ENCODE data around the gene PITPNM3.

PITPNM3 gene

DNA sequence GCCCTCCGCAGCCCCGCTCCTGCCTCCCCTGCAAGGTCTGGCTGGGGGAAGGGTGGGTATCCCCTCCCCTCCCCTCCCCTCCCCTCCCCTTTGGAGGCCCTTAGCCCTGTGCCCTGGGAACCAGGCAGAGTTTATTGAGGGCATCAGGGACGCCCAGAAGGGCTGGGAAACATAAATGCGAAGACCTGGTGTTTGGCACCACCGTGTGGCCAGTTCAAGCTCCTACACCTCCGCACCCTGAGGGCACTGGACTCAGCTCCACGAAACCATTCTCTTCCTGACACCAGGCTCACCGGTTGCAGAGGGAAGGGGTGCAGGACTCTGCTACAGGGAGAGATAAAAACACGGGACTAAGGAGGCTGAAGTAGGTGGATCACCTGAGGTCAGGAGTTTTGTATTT, 120.4 kb downstream of the PITPNM3 start:
- peak; percentile 14 to 65 for DNase-seq

GRCh38 chr17:6435051-6435450, 121.3 kb downstream of the PITPNM3 start, which contains the start of gene AIPL1:
TSS of gene AIPL1 (minus strand) at chr17:6435121. CDS start at chr17:6435104, 17 bp downstream.
- DNase-seq: no peak

DNA sequence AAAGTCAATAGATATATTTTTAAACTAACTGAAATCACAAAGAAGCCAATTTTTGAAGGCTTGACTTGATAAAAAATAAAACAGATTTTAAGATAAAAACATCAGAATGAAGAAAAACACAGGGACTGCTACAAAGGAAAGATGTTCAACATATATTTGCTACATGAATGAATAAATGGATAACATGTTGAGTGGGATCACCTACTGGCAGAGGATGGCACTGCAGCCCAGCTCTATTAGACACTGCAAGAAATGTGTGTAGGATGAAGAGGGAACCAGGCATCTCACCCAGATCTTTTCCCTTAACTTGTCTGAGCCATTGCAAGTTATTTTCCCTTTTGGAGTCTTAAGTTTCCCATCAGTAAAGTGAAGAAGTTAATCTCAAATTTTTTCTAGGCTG, 125.6 kb downstream of the PITPNM3 start:
- no peak for DNase-seq

- no peak for DNase-seq
Observed at GRCh38 chr17:6429266-6429665, 127.1 kb downstream of the PITPNM3 start.

GRCh38 chr17:6428207-6428965, 128.0 kb downstream of the PITPNM3 start:
- no peak for DNase-seq

- DNase-seq: peak; percentile 4 to 75
Observed at GRCh38 chr17:6427279-6427781, 129.0 kb downstream of the PITPNM3 start.

DNA sequence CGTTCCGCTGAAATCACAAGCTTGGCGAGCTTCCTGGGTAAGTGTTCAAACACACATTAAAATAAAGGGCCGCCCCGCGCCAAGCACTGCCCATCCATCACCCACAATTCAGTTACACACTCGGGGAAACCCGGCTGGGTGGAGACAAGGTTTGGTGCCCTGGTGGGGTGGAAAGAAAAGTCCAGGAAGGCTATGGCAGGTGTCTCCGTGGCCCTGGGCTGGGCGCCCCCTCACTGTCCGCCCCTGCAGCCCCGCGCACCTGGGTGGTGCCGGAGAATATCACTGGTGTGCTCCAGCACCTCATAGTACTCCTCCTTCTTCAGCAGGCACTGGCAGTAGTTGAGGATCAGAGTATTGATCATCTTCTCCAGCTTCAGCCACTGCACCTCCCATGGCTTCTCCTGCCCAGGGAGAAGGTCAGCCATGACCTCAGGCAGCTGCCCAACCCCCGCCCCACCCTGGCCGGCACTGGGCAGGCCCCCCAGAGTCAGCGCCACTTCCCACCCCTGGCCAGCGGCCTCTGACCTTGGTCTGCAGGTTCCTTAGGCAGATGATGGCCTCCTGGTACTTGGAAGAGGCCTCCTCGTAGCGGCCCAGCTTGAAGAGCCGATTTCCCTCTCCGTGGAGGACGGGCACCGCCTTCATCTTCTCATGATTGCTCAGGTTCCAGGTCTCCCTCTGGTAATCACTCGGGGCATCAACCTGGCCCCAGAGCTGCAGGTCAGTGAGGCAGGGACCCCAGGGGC, 129.8 kb downstream of the PITPNM3 start:
- no peak for DNase-seq

DNA sequence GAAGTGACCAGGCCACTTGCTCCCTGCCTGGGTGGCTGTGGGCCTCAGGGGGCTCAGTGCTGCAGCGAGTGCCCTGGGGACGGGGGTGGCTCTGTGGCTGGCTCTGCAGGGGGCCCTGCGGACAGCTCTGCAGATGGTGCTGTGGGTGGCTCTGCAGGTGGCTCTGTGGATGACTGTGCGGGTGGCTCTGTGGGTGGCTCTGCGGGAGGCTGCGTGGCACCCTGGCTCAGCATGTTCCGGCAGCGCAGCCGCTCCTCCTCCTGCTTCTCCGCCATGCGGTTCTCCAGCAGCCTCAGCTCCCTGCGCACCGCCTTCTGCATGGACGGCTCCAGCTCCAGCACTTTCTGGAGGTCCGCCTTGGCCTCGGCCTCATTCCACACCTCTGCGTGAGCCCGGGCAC, 130.9 kb downstream of the PITPNM3 start:
- DNase-seq: no peak

- DNase-seq: no peak
Observed at GRCh38 chr17:6423931-6424330, 132.4 kb downstream of the PITPNM3 start.

DNA sequence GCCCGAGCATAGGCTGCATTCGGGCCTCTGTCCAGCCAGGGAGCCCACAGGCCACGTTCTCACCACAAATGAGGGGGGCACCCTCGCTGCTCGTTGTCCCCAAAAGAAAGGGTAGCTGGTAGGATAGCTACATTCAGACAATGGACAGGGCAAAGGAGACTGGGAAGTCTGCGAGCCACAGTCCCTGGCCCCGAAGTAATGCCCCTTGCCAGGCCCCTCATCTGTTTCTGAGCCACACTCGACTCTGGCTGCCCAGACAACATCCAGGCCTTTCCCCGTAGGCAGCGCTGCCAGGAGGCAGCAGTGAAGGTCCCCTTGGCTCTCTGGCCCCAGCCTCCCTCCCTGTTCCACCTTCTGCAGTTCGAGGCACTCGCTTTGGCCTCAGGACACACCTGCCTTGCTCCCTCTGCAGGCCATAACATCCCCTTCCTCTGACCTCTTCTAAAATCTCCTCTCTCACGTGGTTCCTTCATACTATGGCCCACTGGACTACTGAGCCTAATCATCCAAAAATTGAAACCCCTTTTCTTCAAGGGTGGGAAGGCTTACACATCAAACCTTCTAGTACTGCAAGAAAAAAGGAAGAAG, 133.6 kb downstream of the PITPNM3 start:
- no peak for DNase-seq

DNA sequence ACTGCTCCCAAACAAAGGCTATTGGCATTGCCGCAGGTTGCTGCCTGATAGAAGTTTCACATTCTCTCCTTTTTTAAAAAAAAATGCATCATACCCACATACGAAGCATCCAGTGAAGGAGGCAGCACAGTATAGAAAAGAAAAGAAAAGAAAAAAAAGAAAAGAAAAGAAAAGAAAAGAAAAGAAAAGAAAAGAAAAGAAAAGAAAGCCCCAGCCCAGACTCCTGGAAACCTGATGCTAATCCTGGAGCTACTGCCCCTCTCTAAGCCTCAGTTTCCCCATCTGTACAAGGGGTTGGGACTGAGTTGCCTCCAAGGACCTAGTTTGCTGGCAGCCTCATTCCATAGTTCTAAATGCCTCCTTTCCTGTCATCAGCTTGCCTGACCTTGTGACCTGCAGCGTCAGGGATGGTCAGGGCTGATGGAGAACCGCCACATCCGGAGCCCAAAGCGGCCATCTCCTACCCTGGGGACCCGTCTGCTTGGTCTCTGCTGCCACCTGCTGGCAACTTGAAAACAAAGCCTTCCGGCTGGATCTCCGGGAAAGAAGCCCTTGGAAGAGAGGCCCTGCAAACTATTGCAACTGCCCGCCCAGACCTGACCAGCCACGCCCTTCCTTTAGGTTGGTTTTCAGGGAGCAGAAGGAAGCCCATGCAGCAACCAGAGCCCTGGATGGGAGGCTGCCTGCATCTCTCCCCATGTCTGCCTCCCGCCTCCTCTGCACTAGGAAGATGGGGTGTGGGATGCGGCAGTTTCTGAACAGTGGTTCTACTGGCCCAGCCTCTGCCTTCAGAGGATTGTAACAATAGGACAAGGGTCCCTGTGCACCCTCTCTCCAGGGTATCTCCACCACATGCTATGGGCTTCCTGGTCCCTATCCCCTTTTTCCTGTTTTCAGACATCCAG, 134.4 kb downstream of the PITPNM3 start:
- DNase-seq: peak; percentile 21 to 40

- DNase-seq: no peak
Observed at GRCh38 chr17:6420173-6420641, 136.1 kb downstream of the PITPNM3 start.

DNA sequence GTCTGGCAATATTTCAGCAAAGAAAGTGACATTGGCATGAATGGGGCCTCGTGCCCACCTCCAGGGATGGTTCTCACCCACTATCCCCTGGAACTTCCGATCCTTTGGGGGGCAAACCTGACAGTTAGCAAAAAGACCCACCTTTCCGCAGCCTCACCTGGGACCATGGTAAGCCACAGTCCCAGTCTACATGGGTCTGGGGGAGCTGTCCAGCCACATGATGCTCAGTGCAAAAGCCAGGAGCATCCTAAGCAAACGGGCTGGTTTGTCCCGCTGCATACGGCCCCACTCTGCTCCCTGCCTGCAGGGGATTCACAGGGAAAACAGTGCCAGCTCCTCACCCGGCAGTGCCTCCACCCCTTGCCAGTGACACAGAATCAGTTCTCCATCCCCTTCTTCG, 140.7 kb downstream of the PITPNM3 start:
- no peak for DNase-seq

GRCh38 chr17:6413065-6413464, 143.3 kb downstream of the PITPNM3 start:
- peak in 1 of 2 donors; percentile 11 for DNase-seq

DNA sequence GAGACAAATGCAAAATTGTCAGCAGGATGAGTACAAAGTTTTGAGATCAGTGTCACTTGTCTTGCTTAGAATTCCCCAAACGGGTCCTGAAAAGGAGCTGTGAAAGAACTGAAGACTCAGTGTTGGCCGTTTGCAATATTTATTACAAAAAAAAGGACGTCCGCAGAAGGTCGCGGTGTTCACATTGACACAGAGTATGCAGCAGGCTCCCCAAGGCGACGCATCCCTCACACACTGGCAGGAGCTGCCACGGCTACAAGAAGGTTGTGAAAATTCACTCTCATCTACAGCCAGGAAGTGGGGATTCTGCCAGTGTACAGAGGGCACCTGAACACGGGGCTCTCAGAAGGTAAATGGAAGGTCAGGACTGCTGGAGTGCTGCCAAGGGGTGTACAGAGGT, 147.6 kb downstream of the PITPNM3 start:
- no peak for DNase-seq

DNA sequence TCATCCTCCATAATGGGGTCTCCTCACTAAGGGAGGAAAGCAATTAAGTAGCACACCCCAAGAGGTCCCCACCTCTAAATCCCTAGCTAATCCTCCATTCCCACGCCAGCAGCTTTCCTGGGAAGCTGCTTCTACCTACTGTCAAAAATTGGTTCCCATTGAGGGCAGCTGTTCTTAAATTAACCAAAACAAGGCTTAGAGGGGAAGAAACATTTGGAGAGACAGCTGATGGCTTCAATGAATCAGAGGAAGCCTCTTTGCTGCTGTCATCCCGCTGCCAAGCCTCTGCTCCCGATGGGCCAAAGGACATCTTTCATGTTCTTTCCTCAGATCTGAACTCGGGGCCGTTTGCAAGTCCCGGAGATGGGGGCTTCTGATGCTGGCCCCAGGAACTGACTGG, 148.1 kb downstream of the PITPNM3 start:
- DNase-seq: no peak

- DNase-seq: no peak
Observed at GRCh38 chr17:6402258-6402657, 154.1 kb downstream of the PITPNM3 start.

Measured in bone marrow (tissue), 2 donors.